ENCODE data around the gene TRPM5.

Gene TRPM5

GRCh38 chr11:2451916-2452315, 7.6 kb upstream of the TRPM5 start:
- no peaks in the 10 kb centered on the region for H3K36me3 Mint-ChIP-seq (ENCODE audit: low read depth)
- peaks cover 11% of the 10 kb centered on the region for H3K4me1 Mint-ChIP-seq (ENCODE audit: low read depth)
- H3K27ac Mint-ChIP-seq = no peak overlapping the region
- no peak overlapping the region for H3K4me3 Mint-ChIP-seq
- no peaks in the 10 kb centered on the region for H3K9me3 Mint-ChIP-seq
- H3K27me3 Mint-ChIP-seq (ENCODE audit: low read depth) = no peaks in the 10 kb centered on the region

DNA sequence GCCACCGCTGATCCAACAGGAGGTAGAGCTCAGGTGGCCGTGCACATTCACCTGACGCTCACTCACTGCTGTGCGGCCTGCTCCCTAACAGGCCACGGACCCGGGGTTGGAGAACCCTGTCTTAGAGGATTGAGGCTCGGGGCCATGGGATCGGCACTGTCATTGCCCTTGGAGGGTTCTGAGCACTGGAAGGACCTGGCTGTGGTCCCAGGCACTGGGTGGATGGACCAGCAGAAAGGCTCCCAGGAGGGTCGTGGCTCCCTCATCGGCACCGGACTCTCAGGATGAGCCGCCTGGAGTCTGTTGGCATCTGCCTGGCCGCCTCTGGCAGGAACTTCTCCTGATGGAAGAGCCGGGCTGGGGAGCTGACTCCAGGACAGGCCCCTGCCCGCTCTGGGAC, 7.0 kb upstream of the TRPM5 start:
- Mint-ChIP-seq H3K27ac (no peak overlapping the region), H3K9me3 (no peaks in the 10 kb centered on the region), H3K36me3 (ENCODE audit: low read depth) (no peaks in the 10 kb centered on the region), H3K4me1 (ENCODE audit: low read depth) (peaks cover 14% of the 10 kb centered on the region), H3K27me3 (ENCODE audit: low read depth) (no peaks in the 10 kb centered on the region), H3K4me3 (no peak overlapping the region)

- no peaks in the 10 kb centered on the region for H3K36me3 Mint-ChIP-seq (ENCODE audit: low read depth)
- H3K4me3 Mint-ChIP-seq = no peak overlapping the region
- no peak overlapping the region for H3K27ac Mint-ChIP-seq
- H3K4me1 Mint-ChIP-seq (ENCODE audit: low read depth) = peaks cover 14% of the 10 kb centered on the region
- peaks cover under 1% of the 10 kb centered on the region for H3K27me3 Mint-ChIP-seq (ENCODE audit: low read depth)
- no peaks in the 10 kb centered on the region for H3K9me3 Mint-ChIP-seq
Observed at GRCh38 chr11:2450321-2451041, 6.2 kb upstream of the TRPM5 start.

- no peak overlapping the region for H3K27ac Mint-ChIP-seq
- H3K4me3 Mint-ChIP-seq = no peak overlapping the region
- peaks cover 3% of the 10 kb centered on the region for H3K27me3 Mint-ChIP-seq (ENCODE audit: low read depth)
- no peaks in the 10 kb centered on the region for H3K9me3 Mint-ChIP-seq
- no peaks in the 10 kb centered on the region for H3K36me3 Mint-ChIP-seq (ENCODE audit: low read depth)
- peaks cover 17% of the 10 kb centered on the region for H3K4me1 Mint-ChIP-seq (ENCODE audit: low read depth)
Observed at GRCh38 chr11:2449548-2450320, 5.4 kb upstream of the TRPM5 start.

GRCh38 chr11:2448661-2449547, 4.6 kb upstream of the TRPM5 start:
- peaks cover 17% of the 10 kb centered on the region for H3K4me1 Mint-ChIP-seq (ENCODE audit: low read depth)
- no peak overlapping the region for H3K4me3 Mint-ChIP-seq
- H3K27ac Mint-ChIP-seq = peak overlapping the region; percentile 57
- peaks cover 3% of the 10 kb centered on the region for H3K27me3 Mint-ChIP-seq (ENCODE audit: low read depth)
- H3K9me3 Mint-ChIP-seq = no peaks in the 10 kb centered on the region
- no peaks in the 10 kb centered on the region for H3K36me3 Mint-ChIP-seq (ENCODE audit: low read depth)

DNA sequence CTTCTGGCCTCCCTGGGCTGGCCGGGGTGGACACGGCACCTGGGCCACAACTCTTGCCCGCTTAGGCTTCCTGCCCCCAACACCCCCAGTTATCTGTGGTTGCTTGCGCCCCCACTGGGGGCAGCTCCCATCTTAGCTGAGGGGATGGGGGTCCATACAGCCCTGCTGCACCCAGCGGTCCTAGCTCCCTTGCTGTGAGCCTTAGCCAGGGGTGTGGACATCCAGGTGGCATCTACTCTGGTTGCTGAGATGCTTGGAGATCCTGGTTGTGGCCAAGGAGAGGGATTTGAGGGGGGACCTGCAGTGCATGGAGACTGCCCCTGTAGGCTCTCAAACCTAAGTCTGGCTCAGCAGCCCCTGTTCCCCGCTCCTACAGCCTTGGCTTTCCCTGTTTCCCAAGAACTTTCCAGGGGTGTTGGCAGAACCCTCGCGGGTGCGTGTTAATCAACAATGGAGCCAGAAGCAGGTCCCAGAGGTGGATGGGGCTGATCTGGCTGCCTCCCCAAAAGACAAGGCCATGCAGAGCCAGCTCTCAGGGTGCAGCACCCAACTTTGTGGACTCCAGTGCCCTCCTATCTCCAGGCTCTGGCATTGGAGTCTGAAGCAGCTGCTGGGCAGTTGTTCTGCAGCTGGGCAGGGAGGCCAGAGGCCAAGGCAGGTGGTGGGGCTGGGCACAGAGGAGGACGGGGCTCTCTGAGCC, 3.8 kb upstream of the TRPM5 start:
- H3K4me3 Mint-ChIP-seq = no peak overlapping the region
- peaks cover 9% of the 10 kb centered on the region for H3K27me3 Mint-ChIP-seq (ENCODE audit: low read depth)
- H3K9me3 Mint-ChIP-seq = no peaks in the 10 kb centered on the region
- H3K27ac Mint-ChIP-seq = no peak overlapping the region
- peaks cover 19% of the 10 kb centered on the region for H3K4me1 Mint-ChIP-seq (ENCODE audit: low read depth)
- H3K36me3 Mint-ChIP-seq (ENCODE audit: low read depth) = no peaks in the 10 kb centered on the region

DNA sequence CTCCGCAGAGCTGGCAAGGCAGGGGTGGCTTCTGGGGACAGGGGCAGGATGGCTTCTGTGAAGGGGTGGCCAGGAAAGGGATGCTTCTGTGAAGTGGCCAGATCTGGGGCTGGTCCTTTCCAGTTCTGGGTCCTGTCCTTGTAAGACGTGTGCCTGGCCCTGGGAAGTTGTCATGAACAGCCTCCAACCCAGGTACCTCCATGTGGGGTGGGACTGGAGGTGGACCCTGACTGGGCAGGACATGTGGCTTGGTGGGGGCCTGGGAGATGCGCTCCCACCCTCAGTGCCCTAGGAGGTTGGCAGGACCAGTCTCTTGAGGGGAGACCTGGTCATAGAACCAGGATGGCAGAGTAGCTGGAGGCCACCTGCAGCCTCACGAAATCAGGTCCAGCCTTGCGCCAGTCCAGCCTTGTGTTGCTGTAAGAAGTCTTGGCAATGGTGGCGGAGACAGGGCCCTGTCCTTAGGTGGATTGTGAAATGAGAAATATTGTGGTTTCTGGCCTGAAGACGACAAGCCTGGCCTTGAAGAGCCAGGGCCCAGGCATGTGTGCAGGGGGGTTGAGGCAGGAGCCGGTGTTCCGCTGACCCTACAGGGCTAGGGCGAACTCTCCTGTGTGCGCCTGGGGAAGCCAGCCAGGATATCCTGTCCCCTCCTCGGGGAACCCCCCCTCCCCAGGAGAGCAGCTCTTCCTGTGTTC, 3.1 kb upstream of the TRPM5 start:
- Mint-ChIP-seq H3K9me3 (no peaks in the 10 kb centered on the region), H3K27me3 (ENCODE audit: low read depth) (peaks cover 16% of the 10 kb centered on the region), H3K4me3 (peak overlapping the region; percentile 77), H3K4me1 (ENCODE audit: low read depth) (peaks cover 19% of the 10 kb centered on the region), H3K36me3 (ENCODE audit: low read depth) (no peaks in the 10 kb centered on the region), H3K27ac (peak overlapping the region; percentile 67)

- peaks cover 19% of the 10 kb centered on the region for H3K4me1 Mint-ChIP-seq (ENCODE audit: low read depth)
Observed at GRCh38 chr11:2446590-2447252, 2.4 kb upstream of the TRPM5 start.

GRCh38 chr11:2445746-2446551, 1.6 kb upstream of the TRPM5 start:
- no peak overlapping the region for H3K27ac Mint-ChIP-seq

More at GRCh38 chr11:2446590-2447252, 2.4 kb upstream of the TRPM5 start:
- Mint-ChIP-seq H3K27ac (peak overlapping the region; percentile 67), H3K27me3 (ENCODE audit: low read depth) (peaks cover 16% of the 10 kb centered on the region), H3K9me3 (no peaks in the 10 kb centered on the region), H3K36me3 (ENCODE audit: low read depth) (no peaks in the 10 kb centered on the region), H3K4me3 (peak overlapping the region; percentile 86)

DNA sequence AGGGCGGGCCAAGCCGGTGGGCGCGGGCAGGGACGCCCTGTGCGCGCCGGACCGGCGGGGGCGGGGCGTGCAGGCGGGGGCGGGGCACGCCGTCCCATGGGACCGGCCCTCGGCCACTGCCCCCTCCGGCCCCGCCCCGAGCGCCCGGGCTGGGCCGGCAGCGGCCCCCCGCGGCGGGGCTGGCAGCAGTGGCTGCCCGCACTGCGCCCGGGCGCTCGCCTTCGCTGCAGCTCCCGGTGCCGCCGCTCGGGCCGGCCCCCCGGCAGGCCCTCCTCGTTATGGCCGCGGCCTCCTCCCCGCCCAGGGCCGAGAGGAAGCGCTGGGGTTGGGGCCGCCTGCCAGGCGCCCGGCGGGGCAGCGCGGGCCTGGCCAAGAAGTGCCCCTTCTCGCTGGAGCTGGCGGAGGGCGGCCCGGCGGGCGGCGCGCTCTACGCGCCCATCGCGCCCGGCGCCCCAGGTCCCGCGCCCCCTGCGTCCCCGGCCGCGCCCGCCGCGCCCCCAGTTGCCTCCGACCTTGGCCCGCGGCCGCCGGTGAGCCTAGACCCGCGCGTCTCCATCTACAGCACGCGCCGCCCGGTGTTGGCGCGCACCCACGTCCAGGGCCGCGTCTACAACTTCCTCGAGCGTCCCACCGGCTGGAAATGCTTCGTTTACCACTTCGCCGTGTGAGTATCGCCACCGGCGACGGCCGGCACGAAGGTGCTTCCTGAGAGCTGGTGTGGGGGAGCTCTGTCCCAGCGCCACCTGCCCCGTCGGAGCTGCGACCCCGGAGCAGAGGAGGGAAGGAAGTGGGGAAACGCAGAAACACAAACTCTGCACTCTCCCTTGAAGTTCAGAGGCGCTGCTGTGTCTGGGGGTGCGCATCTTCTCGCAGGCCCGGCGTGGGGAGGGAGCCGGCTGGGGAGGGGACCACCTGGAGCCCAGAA, 769 bp upstream of the TRPM5 start, which contains the start of gene KCNQ1:
Gene KCNQ1 (plus strand): TSS at position 188 of the 925 bp plus-strand sequence. CDS start 91 bp downstream, at position 279.
- no peaks in the 10 kb centered on the region for H3K36me3 Mint-ChIP-seq (ENCODE audit: low read depth)
- H3K4me3 Mint-ChIP-seq = peak within 1 kb of the TSS; percentile 86
- peaks cover 19% of the 10 kb centered on the region for H3K4me1 Mint-ChIP-seq (ENCODE audit: low read depth)
- no peak within 1 kb of the TSS for H3K27ac Mint-ChIP-seq
- H3K27me3 Mint-ChIP-seq (ENCODE audit: low read depth) = peaks cover 19% of the 10 kb centered on the region
- H3K9me3 Mint-ChIP-seq = no peaks in the 10 kb centered on the region

More at GRCh38 chr11:2445746-2446551, 1.6 kb upstream of the TRPM5 start:
- Mint-ChIP-seq H3K4me1 (ENCODE audit: low read depth) (peaks cover 19% of the 10 kb centered on the region), H3K4me3 (peak overlapping the region; percentile 86), H3K27me3 (ENCODE audit: low read depth) (peaks cover 16% of the 10 kb centered on the region), H3K9me3 (no peaks in the 10 kb centered on the region), H3K36me3 (ENCODE audit: low read depth) (no peaks in the 10 kb centered on the region)

DNA sequence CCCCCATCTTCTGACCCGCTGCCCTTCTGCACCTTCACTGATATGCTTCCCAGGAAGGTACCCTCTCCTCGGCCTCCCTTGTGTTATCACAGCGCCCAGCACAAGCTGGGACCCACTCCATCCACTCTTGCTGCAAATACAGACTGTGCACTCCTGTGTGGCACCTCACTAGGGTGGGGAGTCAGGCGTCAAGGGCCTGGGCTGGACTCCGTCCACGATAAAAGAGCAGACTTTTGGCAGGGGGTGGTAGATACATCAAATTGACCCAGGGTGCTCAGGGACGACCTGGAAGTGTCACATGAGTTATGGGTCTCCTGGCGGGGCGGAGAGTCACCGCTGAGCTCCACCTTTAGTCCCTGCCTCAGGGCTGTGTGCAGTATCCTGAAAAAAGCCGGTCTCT, 908 bp downstream of the TRPM5 start:
- H3K4me1 Mint-ChIP-seq (ENCODE audit: low read depth) = peaks cover 18% of the 10 kb centered on the region
- no peaks in the 10 kb centered on the region for H3K9me3 Mint-ChIP-seq
- no peak overlapping the region for H3K27ac Mint-ChIP-seq
- H3K27me3 Mint-ChIP-seq (ENCODE audit: low read depth) = peaks cover 22% of the 10 kb centered on the region
- H3K4me3 Mint-ChIP-seq = peak overlapping the region; percentile 54
- H3K36me3 Mint-ChIP-seq (ENCODE audit: low read depth) = no peaks in the 10 kb centered on the region

- H3K36me3 Mint-ChIP-seq (ENCODE audit: low read depth) = no peaks in the 10 kb centered on the region
- no peak overlapping the region for H3K27ac Mint-ChIP-seq
- H3K27me3 Mint-ChIP-seq (ENCODE audit: low read depth) = peaks cover 22% of the 10 kb centered on the region
- no peaks in the 10 kb centered on the region for H3K9me3 Mint-ChIP-seq
- peaks cover 15% of the 10 kb centered on the region for H3K4me1 Mint-ChIP-seq (ENCODE audit: low read depth)
- H3K4me3 Mint-ChIP-seq = no peak overlapping the region
Observed at GRCh38 chr11:2442589-2442988, 1.7 kb downstream of the TRPM5 start.

Measured in T-helper 1 cell treated with Interleukin-12 subunit alpha and Interleukin-12 subunit beta and Interleukin-4 antibody, amounts not matched to agents 30 μg/mL and 1 μg/mL, for 36 hours (primary cell).